Measurements from ENCODE around the gene GREB1L. TPM values are rescaled to one million over a fixed set of nuclear protein-coding genes. Genes with fewer than 3 reads are reported as not detected.

GREB1L gene
- total and polyA plus RNA-seq, 8 donors: 0.37 to 1.3 (median 0.74) TPM

DNA sequence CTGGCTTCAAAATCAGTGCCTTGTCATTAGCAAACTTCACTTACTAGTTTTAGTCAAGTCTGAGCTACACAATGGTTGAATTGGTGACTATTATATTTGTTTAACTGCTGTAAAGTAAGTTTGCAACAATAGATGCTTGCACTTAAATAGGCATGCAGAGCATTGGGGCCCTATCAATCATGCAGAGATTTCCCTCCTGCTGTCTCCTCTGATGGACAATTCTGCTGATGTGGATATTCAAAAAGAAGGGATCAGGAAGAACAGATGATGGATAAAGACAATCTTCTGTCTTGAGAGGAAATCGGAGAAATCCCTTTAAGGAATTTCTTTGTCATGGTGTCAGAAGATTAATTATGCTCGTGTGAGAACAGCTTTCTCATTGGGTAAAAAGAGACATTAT, 89.0 kb downstream of the GREB1L start:
- Histone ChIP-seq H3K4me1 (no peaks in the 10 kb centered on the region), H3K4me3 (no peak overlapping the region), H3K27ac (no peak overlapping the region), H3K27me3 (no peaks in the 10 kb centered on the region), H3K9me3 (no peaks in the 10 kb centered on the region), H3K36me3 (no peaks in the 10 kb centered on the region)
- intact Hi-C loops (cut with DNase I): no loop called here
- TF ChIP-seq, protein P1, sequence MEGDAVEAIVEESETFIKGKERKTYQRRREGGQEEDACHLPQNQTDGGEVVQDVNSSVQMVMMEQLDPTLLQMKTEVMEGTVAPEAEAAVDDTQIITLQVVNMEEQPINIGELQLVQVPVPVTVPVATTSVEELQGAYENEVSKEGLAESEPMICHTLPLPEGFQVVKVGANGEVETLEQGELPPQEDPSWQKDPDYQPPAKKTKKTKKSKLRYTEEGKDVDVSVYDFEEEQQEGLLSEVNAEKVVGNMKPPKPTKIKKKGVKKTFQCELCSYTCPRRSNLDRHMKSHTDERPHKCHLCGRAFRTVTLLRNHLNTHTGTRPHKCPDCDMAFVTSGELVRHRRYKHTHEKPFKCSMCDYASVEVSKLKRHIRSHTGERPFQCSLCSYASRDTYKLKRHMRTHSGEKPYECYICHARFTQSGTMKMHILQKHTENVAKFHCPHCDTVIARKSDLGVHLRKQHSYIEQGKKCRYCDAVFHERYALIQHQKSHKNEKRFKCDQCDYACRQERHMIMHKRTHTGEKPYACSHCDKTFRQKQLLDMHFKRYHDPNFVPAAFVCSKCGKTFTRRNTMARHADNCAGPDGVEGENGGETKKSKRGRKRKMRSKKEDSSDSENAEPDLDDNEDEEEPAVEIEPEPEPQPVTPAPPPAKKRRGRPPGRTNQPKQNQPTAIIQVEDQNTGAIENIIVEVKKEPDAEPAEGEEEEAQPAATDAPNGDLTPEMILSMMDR (IDR thresholded peaks at IDR 0.05): no peak
- ATAC-seq (no peak), DNase-seq (no peak)

DNA sequence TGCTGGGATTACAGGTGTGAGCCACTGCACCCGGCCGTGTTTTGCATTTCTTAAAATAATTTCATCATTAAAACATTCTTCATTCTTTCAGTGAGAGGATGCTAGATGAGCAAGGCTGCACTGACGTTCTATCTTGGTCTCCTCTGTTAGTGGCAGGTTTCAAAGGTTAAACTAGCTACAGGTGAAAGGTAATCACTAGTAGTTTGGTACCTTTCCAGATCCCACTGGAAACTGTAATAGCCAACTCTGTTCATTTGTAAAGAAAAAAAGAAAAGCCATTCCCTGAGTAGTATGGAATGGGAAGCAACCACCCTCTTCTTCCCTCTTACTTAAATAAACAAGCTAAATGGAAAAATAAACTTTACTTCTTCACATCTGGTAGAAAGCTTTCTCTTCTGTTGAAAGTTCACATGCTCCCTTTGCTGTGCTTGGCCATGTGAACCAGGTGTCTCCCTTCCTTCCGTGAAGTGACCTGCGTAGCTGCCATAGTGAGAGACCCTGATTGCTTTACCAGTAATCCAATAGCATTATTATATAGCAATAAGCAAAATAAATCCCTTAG, 94.0 kb downstream of the GREB1L start:
- no peak overlapping the region for H3K4me3 ChIP-seq
- DNase-seq (no peak), ATAC-seq (no peak)
- TF ChIP-seq, protein P1 (IDR thresholded peaks at IDR 0.05): no peak
- intact Hi-C loops (cut with DNase I): no loop called here
- H3K9me3 ChIP-seq: no peaks in the 10 kb centered on the region
- H3K27me3 ChIP-seq: no peaks in the 10 kb centered on the region
- no peaks in the 10 kb centered on the region for H3K36me3 ChIP-seq
- H3K4me1 ChIP-seq: no peaks in the 10 kb centered on the region
- H3K27ac ChIP-seq: no peak overlapping the region

DNA sequence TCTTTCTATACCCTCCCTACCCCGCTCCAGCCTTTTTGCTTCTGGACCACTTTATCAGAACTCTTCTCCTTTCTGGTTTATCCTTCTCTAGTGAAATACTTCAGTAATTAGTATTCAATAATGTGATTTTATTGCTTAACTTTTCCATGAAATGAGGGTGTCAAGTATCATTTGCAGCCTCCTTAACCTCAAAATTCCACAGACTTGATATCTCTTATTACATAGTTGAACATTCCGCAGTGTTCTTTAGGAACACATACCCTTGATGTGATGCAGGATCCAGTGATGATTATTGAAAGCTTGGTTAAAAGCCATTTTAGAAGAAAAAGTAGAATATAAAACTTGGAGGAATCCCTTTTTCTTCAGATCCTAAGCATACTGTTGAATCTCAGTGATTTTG, 94.8 kb downstream of the GREB1L start:
- H3K4me1 ChIP-seq: no peaks in the 10 kb centered on the region
- H3K27me3 ChIP-seq: no peaks in the 10 kb centered on the region
- no peak overlapping the region for H3K27ac ChIP-seq
- H3K4me3 ChIP-seq: no peak overlapping the region
- H3K36me3 ChIP-seq: no peaks in the 10 kb centered on the region
- intact Hi-C loops (cut with DNase I): no loop called here
- ATAC-seq: no peak
- TF ChIP-seq, protein P1 (IDR thresholded peaks at IDR 0.05): no peak
- no peaks in the 10 kb centered on the region for H3K9me3 ChIP-seq
- no peak for DNase-seq

GRCh38 chr18:21341141-21341540, 99.1 kb downstream of the GREB1L start:
- ATAC-seq (no peak), DNase-seq (no peak)
- TF ChIP-seq, protein P1 (IDR thresholded peaks at IDR 0.05): no peak
- Histone ChIP-seq H3K4me3 (no peak overlapping the region), H3K27ac (no peak overlapping the region), H3K27me3 (no peaks in the 10 kb centered on the region), H3K4me1 (no peaks in the 10 kb centered on the region), H3K36me3 (no peaks in the 10 kb centered on the region), H3K9me3 (no peaks in the 10 kb centered on the region)
- intact Hi-C loops (cut with DNase I): no loop called here

- no peak for DNase-seq
- TF ChIP-seq, protein P1 (IDR thresholded peaks at IDR 0.05): no peak
- intact Hi-C loops (cut with DNase I): no loop called here
- H3K4me1 ChIP-seq: no peaks in the 10 kb centered on the region
- H3K27ac ChIP-seq: no peak overlapping the region
- no peak for ATAC-seq
- H3K36me3 ChIP-seq: no peaks in the 10 kb centered on the region
- H3K9me3 ChIP-seq: no peaks in the 10 kb centered on the region
- no peaks in the 10 kb centered on the region for H3K27me3 ChIP-seq
- H3K4me3 ChIP-seq: no peak overlapping the region
Observed at GRCh38 chr18:21342372-21342771, 100.3 kb downstream of the GREB1L start.

Data from left lung (tissue), 10 donors.